Activated T-helper 1 cell treated with anti-CD3 and anti-CD28 coated beads, Interleukin-2, amount 50 U/mL, for 16 hours (primary cell): ENCODE data around the gene CCDC66.
"Not testable (repeated sequence)": the region's sequence is repeated elsewhere in the genome, so short reads cannot be mapped to it uniquely, and the experiment has no call there.

ENCODE experiments used
- DNase-seq, 2 donors: peaks; one replicate each; pipeline ENCODE4 v3.0.0-alpha.2; 2020; ENCODE audit warnings: low read depth in 1 of 2, low spot score in 1 of 2

CCDC66 gene

DNA sequence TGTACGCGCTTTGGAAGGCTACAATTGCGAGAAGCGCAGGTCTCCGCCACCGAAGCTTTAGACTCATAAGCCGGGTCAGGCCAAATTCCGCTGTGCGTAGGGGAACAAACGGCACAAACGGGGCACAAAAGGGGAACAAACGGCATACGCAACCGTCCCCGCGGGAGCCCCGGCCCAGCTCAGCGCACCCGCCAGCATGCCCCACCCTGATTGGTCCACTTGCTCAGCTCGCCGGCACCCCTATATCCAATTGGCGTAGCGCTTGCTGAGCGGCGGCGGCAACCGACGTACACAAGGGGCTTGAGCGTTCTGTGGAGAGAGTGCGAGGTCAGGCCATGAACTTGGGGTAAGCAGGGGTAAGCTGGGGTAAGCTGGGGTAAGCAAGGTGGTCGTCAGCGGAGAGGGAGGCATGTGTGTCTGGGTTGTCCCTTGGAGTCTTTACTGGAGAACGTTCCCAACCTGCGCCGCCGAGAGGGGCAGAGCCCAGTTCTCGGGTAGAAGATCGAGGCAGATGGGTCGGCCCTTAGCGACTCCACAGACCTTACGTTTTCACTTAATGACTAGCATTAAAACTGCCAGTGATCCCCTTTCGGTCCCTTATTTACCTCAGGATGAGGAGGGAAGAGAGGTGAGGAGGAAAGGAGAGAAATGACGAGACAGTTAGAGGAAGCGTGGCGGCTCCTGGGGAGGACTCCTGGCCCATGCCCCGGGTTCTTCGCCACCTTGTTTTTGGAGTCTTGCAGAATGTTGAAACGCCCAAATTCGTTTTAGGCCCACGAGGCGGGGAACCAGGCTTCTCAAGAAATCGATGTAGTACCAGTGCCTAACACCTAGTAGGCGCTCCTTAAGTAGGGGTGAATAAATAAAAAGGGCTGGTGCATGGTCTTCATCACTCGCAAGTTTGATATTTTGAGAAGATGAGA, at the start of gene CCDC66:
Gene CCDC66 (plus strand): TSS at position 268 of the 923 bp plus-strand sequence. CDS start 68 bp downstream, at position 336.
- peak; percentile 87 for DNase-seq

DNA sequence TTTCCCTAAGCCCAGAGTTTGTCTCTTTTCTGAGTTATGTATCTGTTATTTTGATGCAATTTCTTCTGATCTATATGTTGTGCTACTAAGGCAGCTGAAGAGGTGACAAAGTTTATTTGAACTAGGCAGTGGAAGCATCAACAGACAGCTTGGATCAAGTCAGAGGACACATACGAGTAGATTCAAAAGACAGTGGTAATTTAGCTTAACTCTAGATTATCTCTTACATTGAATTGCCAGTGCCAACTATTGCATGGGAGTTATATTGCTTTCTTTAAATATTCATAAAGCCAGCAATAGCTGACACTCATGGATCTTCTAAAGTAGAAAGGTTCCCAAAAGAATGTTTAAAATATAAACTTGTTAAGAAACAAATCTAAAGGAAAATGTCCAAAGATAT, 37.3 kb upstream of the CCDC66 start:
- DNase-seq = no peak

DNA sequence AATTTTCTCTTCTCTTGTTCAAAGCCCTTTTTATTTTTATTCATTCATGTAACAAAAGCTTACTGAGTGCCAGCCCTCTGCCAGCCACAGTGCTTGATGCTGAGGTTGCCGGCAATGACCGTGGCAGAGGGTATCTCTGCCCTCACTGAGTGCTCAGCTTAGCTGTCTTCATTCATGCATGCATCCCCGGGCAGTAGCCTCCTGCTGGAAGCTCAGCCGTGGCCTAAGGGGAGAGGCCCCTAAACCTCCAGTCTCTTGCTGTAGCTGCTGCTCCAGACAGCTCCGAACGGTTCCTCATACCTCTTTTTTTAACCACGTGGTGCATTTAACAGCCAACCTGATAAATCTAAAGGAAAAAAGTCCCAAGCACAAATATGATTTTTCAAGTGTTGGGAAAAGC, 34.6 kb upstream of the CCDC66 start:
- no peak for DNase-seq

DNA sequence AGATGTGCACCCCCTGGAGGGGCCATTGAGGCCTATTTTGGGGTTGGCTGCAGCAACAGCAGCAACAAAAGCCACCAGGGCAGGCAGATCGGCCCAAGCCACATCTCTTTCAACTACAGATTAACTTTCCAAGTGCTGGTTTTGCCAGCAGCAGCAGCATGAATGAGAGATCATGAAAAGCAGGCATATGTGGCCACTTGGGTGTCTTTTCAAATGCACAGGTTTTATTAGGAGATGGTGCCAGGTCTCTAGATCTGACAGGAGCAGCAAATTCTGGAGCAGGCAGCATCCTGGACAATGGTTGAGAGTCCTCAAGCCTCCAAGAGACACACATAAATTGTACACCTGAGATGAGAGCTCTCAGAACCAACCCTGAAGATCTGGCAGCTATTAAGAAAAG, 31.7 kb upstream of the CCDC66 start:
- DNase-seq = no peak

DNA sequence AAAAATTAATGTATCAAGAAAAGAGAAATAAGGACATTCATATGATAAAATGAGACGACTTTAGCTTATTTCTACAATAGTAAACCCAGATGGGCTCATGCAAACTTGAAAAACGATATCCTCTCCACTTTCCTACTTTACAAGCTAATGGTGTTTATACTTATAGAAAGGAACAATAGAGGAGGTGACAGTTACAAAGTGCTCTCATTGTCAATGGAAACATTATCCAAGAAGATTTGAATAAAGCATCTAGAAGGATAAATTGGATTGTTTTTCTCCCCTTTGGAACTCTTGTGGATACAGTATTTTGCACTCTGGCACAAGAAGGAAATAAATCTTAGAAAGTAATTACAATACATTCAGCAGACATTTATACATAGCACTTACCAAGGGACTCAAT, 20.2 kb upstream of the CCDC66 start:
- no peak for DNase-seq

DNA sequence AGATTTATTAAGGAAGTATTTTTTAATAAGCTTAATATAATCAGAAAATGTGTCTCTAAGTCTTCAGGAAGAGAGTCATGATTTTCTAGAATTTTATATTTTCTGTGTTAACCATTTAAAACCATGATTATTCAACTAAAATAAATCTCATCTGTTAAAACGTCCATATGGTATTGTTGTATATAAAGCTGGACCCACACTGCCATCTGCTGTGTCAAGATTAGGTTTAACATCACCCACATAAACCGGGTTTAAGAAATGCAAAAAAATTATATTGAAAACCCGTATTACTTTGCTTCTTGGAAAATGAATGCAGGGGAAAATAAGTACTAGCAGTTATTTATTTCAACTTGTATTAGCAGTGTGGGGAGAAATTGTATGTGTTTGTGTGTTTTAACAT, 9.5 kb upstream of the CCDC66 start:
- no peak for DNase-seq

DNA sequence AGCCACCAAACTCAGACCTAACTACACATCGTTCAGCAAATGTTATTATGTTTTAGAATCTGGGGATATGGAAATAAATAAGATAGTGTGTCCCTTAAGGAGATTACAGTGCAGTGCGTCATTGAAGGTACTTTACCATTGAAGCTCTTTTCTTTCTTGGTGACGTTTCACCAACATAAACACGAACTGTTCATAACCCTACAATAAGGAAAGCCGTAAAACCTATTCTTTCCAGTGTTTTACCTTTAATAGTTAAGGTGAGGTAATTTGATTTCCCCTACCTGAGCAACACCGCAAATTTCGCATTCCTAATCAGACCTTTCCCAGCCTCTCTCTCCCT, 826 bp downstream of the CCDC66 start:
- no peak for DNase-seq

DNA sequence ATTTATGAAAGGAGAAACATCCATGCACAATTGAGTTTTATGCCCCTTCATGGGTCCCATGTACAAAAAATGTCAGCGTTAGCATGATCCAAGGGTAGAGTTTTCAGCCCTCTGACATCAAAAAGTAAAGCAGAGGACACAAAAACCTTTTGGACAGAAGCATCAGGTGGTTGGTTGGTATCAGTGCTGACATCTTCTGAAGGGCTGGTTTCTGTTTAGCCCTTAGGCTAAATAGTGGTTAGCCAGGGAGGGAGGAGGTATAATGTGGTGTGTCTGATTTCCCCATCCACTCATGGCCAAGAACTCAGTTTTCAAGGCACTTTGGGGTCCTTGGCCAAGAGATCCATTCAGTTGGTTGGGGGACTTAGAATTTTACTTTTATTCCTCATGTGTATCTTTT, 16.5 kb downstream of the CCDC66 start:
- DNase-seq = no peak

DNA sequence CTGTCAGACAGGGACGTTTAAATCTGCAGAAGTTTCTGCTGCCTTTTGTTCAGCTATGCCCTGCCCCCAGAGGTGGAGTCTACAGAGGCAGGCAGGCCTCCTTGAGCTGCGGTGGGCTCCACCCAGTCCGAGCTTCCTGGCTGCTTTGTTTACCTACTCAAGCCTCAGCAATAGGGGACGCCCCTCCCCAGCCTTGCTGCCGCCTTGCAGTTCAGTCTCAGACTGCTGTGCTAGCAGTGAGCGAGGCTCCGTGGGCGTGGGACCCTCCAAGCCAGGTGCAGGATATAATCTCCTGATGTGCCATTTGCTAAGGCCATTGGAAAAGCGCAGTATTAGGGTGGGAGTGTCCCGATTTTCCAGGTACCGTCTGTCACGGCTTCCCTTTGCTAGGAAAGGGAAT, 25.0 kb downstream of the CCDC66 start:
- not testable (repeated sequence) for DNase-seq

DNA sequence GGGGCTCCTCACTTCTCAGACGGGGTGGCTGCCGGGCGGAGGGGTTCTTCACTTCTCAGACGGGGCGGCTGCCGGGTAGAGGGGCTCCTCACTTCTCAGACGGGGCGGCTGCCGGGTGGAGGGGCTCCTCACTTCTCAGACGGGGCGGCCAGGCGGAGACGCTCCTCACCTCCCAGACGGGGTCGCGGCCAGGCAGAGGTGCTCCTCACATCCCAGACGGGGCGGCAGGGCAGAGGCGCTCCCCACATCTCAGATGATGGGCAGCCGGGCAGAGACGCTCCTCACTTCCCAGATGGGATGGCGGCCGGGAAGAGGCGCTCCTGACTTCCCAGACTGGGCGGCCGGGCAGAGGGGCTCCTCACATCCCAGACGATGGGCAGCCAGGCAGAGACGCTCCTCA, 27.3 kb downstream of the CCDC66 start:
- DNase-seq = not testable (repeated sequence)

DNA sequence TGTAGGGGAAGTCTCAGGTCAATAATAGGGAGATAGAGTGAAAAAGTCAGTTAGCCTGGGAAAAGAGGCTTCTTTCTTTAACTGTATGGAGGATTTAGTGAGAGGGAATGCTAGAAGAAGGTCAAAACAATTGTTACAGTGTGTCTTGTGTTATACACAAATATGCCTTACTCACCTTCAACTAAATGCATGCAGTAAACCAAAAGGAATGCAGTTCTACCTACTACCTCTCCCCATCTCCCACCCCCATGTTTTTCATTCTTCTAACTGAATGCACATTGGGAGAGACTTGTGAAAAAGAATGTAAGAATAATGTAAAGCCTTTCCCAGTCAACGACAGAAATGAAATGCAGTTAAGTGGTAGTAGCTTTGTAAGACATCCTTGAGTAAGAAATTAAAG, 33.8 kb downstream of the CCDC66 start:
- DNase-seq = no peak

DNA sequence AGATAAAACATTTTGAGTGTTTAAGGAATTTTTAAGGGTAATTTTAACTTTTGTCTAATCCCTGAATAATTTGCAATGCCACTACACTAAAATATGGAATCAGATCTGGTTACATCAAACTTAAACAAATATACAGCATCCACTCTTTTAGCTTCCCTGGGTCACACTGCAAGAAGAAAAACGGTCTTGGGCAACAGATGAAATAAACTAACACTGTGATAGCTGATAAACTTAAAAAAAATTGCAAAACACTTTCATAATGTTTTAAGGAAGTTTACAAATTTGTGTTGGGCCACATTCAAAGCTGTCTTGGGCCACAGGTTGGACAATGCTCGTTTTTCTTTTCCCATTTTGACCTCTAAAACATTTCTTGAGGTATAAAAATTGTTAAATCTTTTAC, 34.3 kb downstream of the CCDC66 start:
- no peak for DNase-seq

DNA sequence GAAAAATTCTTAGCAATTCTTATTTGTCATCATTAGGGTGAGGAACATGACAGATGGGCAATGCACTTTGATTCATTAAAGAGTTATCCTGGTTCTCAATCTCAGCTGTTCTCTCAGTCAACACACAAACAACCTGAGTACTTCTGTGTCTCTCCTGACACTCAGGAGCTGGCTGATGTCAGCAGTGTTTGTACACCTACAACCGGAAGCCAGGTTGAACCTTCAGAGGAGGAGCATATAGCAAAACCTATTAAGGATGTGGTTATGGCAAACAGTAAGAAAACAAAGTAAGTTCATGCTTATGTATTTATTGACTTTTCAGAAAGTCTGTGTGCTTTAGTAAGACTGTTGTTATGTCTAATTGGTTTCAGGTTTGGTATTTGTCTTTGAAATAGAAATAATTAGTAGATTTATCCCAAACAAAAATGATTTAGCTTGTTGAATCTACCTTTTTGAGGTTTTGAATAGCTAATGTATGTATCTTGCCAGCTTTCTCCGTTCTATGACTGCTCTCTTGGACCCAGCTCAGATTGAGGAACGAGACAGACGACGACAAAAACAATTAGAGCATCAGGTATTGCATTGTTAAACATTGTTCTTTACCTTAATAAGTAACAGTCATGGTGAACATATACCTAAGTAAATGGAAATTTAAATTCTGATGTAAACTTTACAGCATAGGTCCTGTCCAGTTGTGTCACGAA, 36.6 kb downstream of the CCDC66 start:
- DNase-seq = peak; percentile 12 to 18

DNA sequence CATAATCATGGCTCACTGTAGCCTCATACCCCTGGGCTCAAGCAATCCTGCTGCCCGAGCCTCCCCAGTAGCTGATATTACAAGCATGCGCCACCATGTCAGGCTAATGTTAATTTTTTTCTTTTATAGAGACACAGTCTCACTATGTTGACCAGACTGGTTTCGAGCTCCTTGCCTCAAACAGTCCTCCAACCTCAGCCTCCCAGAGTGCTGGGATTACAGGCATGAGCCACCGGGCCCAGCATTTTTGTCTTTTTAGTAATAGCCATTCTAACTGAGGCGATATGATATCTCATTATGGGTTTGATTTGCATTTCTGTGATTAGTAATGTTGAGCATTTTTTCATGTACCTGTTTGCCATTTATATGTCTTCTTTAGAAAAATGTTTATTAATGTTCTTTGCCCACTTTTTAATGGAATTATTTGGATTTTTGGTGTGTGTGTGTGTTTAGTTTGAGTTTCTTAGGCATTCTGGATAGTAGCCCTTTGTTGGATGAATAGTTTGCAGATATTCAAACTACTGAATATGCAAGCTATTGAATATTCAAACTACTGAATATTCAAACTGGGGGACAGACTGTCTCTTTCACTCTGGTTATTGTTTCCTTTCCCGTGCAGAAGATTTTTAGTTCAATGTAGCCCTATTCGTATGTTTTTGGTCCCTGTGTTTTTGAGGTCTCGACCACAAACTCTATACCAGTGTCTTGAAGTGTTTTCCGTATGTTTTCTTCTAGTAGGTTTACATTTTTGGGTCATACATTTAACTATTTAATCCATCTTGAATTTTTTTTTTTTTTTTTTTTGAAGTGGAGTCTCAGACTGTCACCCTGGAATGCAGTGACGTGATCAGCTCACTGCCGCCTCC, 39.2 kb downstream of the CCDC66 start:
- no peak for DNase-seq

DNA sequence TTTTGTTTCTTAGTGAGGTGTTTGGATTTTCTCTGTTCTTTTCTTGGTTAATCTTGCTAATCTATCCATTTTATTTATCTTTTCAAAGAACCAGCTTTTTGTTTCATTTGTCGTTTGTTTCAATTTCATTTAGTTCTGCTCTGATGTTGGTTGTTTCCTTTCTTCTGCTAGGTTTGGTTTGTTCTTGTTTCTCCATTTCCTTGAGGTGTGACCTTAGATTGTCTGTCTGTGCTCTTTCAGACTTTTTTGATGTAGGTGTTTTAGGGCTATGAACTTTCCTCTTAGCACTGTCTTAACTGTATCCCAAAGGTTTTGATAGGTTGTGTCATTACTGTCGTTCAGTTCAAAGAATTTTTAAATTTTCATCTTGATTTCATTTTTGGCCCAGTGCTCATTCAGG, 51.5 kb downstream of the CCDC66 start:
- not testable (repeated sequence) for DNase-seq

DNA sequence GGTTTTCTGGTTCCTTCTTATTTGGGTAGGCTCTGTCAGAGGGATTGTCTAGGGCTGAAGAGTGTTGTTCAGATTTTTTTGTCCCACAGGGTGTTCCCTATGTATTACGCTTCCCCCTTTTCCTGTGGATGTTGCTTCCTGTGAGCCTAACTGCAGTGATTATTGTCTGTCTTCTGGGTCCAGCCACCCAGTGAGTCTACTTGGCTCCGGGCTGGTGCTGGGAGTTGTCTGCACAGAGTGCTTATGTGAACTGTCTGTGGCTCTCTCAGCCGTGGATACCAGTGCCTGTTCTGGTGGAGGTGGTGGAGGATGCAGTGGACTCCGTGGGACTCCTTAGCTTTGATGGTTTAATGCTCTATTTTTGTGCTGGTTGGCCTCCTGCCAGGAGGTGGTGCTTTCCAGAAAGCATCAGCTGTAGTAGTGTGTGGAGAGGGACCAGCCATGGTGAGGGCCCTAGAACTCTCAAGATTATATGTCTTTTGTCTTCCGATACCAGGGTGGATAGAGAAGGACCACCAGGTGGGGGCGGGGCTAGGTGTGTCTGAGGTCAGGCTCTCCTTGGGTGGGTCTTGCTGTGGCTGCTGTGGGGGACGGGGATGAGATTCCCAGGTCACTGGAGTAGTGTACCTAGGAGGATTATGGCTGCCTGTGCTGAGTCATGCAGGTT, 53.8 kb downstream of the CCDC66 start:
- no peak for DNase-seq

DNA sequence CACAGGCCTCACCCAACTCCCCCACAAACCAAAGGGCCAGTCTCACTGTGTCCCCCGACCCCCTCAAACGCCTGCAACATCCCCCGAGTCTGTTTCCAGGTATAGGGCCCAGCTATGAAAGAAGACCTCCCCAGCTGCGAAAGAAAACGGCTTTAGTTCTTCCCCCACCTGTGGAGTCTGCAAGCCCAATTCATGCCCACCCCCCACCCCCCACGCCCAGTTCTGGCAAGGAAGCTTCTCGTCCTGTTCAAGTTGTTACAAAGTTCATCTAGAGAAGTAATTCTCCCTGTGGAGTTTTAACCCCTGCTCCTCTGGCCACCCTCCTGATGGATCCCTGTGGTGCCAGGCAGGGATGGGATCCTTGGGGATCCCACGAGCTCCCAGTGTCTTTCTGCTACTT, 54.4 kb downstream of the CCDC66 start:
- no peak for DNase-seq

DNA sequence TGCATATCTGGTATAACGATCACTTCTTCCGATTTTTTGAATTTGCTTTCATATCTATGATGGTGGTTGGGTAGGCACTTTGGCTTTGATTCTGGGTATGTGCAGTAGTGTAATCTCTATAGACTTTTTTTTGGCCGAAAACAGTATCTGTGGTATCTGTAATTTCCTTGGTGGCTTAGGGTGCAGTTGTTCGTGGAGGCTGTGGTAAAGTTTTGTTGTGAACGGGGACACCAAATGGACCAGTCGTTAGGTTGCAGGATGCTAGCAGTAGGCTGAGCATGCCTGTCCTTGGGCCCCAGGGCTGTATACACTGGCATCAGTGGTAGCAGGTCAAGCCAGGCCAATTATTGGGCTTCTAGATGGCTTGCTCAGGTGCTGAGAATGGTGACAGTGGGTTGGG, 55.2 kb downstream of the CCDC66 start:
- DNase-seq = no peak

DNA sequence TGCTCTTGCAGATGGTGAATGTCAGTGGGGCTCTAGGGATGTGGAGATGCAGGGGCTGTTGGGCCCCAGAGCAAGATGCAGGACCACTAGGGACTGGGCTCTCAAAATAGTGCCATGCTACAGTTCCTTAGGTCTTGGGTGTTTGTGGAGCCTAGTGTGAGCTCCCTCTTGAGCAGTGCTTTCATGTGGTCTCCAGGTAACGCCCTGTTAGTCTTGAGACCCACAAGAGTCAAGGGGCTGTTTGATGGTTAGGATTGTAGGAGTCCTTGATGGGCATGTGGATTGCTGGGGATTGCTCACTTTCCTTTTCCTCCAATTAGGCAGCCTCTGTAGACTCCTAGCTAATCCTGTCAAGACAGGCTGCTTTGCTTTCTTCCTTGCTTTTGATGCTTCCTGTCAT, 56.0 kb downstream of the CCDC66 start:
- DNase-seq = no peak

DNA sequence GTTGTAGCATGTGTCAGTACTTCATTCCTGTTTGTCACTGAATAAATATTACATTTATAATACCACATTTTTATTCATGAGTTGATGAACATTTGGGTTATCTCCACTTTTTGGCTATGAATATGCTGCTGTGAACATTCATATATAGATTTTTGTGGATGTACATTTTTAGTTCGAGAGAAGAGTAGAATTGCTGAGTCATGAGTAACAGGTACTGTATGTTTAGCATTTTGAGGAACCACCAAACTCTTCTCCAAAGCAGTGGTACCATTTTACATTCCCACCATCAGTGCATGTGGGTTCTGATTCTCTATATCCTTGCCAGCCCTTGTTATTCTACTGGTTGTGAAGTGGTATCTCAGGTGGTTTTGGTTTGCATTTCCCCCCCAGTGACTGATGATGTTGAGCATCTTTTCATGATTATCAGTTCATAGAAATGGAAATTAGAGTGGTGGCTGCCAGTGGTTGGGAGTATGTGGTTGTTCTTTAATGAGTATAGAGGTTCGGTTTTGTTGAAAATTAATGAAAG, 59.6 kb downstream of the CCDC66 start:
- no peak for DNase-seq

DNA sequence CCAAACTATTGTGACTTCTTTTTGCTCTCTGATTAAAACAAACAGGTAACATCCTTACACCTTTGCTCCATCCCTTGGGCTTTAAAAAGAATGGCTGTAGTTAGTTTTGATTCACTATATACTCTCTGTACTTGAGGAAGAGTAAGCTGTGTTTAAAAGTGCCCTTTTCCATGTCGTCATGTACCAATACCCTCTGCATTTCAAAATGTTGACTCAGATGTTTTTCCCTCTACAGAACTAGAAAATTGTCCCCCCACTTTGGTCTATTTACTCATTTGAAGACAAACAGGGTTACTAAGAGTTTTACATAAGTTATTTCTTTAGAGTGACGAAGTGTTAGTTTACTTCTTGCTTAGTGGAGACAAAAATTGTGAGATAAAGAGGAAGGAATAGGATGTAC, 63.4 kb downstream of the CCDC66 start:
- DNase-seq = no peak
